Activated T-helper 1 cell treated with anti-CD3 and anti-CD28 coated beads, Interleukin-12 subunit alpha, Interleukin-12 subunit beta, Interleukin-2, Interleukin-4 antibody, amounts not matched to agents 30 ng/mL and 10 ng/mL and 1 ng/mL, durations not matched to agents 14 hours and 24 hours and 36 hours (primary cell): ENCODE data around the gene RGS17. TPM values are rescaled to one million over a fixed set of nuclear protein-coding genes. Genes with fewer than 3 reads are reported as not detected.

ENCODE experiments used
- DNase-seq: peaks from one replicate; pipeline ENCODE4 v3.0.0; 2021; ENCODE audit warnings: low spot score
- H3K27ac Mint-ChIP-seq: one replicate; pipeline ENCODE4 v1.8.0; 2021; ENCODE audit warnings: mild to moderate bottlenecking, mixed read lengths
- H3K27me3 Mint-ChIP-seq: one replicate; pipeline ENCODE4 v1.8.0; 2022; ENCODE audit warnings: mild to moderate bottlenecking, moderate library complexity, mixed read lengths; ENCODE audit not compliant: insufficient read depth
- H3K36me3 Mint-ChIP-seq: one replicate; pipeline ENCODE4 v1.8.0; 2021; ENCODE audit warnings: low read depth, mixed read lengths
- H3K4me1 Mint-ChIP-seq: one replicate; pipeline ENCODE4 v1.8.0; 2021; ENCODE audit warnings: low read depth, mixed read lengths
- H3K4me3 Mint-ChIP-seq: one replicate; pipeline ENCODE4 v1.8.0; 2021; ENCODE audit warnings: mild to moderate bottlenecking, moderate library complexity, mixed read lengths
- H3K9me3 Mint-ChIP-seq: one replicate; pipeline ENCODE4 v1.8.0; 2021; ENCODE audit warnings: mixed read lengths
- intact Hi-C: fragments of 100-400 bp; cut with micrococcal nuclease; formaldehyde crosslinking; loops from one replicate; pipeline ENCODE4 v1.15.1; 2024
- total RNA-seq: library from RNA; stranded (reverse); gene quantifications from 2 replicates; pipeline ENCODE4 v1.2.3, GENCODE V29; 2022

RGS17 gene
- total RNA-seq, 1 donor from 2014 or later, result not detected

GRCh38 chr6:153032255-153032882 lies 98.7 kb downstream of the RGS17 start:
- no peaks in the 10 kb centered on the region for H3K9me3 Mint-ChIP-seq

GRCh38 chr6:153031335-153031955 lies 99.6 kb downstream of the RGS17 start:
- no peak overlapping the region for H3K4me3 Mint-ChIP-seq
- H3K9me3 Mint-ChIP-seq, result no peaks in the 10 kb centered on the region
- no peak for DNase-seq
- intact Hi-C loops, result loop anchor here (2.0 kb wide), 1 partner anchor 281 kb away; no protein-coding TSS in a partner anchor
- no peak overlapping the region for H3K27ac Mint-ChIP-seq
- no peaks in the 10 kb centered on the region for H3K36me3 Mint-ChIP-seq
- H3K4me1 Mint-ChIP-seq, result no peaks in the 10 kb centered on the region
- peaks cover 32% of the 10 kb centered on the region for H3K27me3 Mint-ChIP-seq

More at GRCh38 chr6:153032255-153032882, 98.7 kb downstream of the RGS17 start:
- Mint-ChIP-seq H3K27ac (no peak overlapping the region), H3K4me3 (no peak overlapping the region), H3K4me1 (no peaks in the 10 kb centered on the region), H3K36me3 (no peaks in the 10 kb centered on the region), H3K27me3 (peaks cover 25% of the 10 kb centered on the region)
- DNase-seq, result no peak
- intact Hi-C loops, result no loop called here

- intact Hi-C loops, result no loop called here
- no peaks in the 10 kb centered on the region for H3K36me3 Mint-ChIP-seq
- H3K9me3 Mint-ChIP-seq, result no peaks in the 10 kb centered on the region
- no peak overlapping the region for H3K27ac Mint-ChIP-seq
- H3K4me1 Mint-ChIP-seq, result peaks cover 7% of the 10 kb centered on the region
- H3K27me3 Mint-ChIP-seq, result peaks cover 37% of the 10 kb centered on the region
- H3K4me3 Mint-ChIP-seq, result no peak overlapping the region
- DNase-seq, result no peak
These were observed 102.1 kb downstream of the RGS17 start for GRCh38 chr6:153028963-153029362.

- peaks cover 7% of the 10 kb centered on the region for H3K4me1 Mint-ChIP-seq
- no peaks in the 10 kb centered on the region for H3K9me3 Mint-ChIP-seq
- peaks cover 41% of the 10 kb centered on the region for H3K27me3 Mint-ChIP-seq
- no peak for DNase-seq
- no peak overlapping the region for H3K4me3 Mint-ChIP-seq
- intact Hi-C loops, result no loop called here
- peak overlapping the region; percentile 24 for H3K27ac Mint-ChIP-seq
- H3K36me3 Mint-ChIP-seq, result no peaks in the 10 kb centered on the region
These were observed 102.8 kb downstream of the RGS17 start for GRCh38 chr6:153028286-153028685.

GRCh38 chr6:153027480-153027879 lies 103.6 kb downstream of the RGS17 start:
- intact Hi-C loops, result no loop called here
- H3K4me1 Mint-ChIP-seq, result peaks cover 7% of the 10 kb centered on the region
- H3K27ac Mint-ChIP-seq, result no peak overlapping the region
- H3K36me3 Mint-ChIP-seq, result no peaks in the 10 kb centered on the region
- no peaks in the 10 kb centered on the region for H3K9me3 Mint-ChIP-seq
- DNase-seq, result no peak
- H3K4me3 Mint-ChIP-seq, result no peak overlapping the region
- H3K27me3 Mint-ChIP-seq, result peaks cover 45% of the 10 kb centered on the region

GRCh38 chr6:153024709-153025017 lies 106.4 kb downstream of the RGS17 start:
- H3K27ac Mint-ChIP-seq, result no peak overlapping the region
- peaks cover 7% of the 10 kb centered on the region for H3K4me1 Mint-ChIP-seq
- no peak for DNase-seq
- H3K4me3 Mint-ChIP-seq, result no peak overlapping the region
- peaks cover 41% of the 10 kb centered on the region for H3K27me3 Mint-ChIP-seq
- no peaks in the 10 kb centered on the region for H3K36me3 Mint-ChIP-seq
- intact Hi-C loops, result loop anchor here (1.0 to 2.0 kb wide), 4 partner anchors 21 to 160 kb away; no protein-coding TSS in a partner anchor
- H3K9me3 Mint-ChIP-seq, result no peaks in the 10 kb centered on the region

- Mint-ChIP-seq H3K4me1 (peaks cover 7% of the 10 kb centered on the region), H3K27ac (no peak overlapping the region), H3K27me3 (peaks cover 40% of the 10 kb centered on the region), H3K4me3 (no peak overlapping the region), H3K36me3 (no peaks in the 10 kb centered on the region), H3K9me3 (no peaks in the 10 kb centered on the region)
- intact Hi-C loops, result loop anchor here (1.0 to 2.0 kb wide), 4 partner anchors 21 to 160 kb away; no protein-coding TSS in a partner anchor
- peak; percentile 28 for DNase-seq
These were observed 106.9 kb downstream of the RGS17 start for GRCh38 chr6:153023977-153024708.

- DNase-seq, result no peak
- intact Hi-C loops, result no loop called here
- Mint-ChIP-seq H3K27ac (no peak overlapping the region), H3K9me3 (no peaks in the 10 kb centered on the region), H3K4me1 (no peaks in the 10 kb centered on the region), H3K36me3 (no peaks in the 10 kb centered on the region), H3K27me3 (peaks cover 24% of the 10 kb centered on the region), H3K4me3 (no peak overlapping the region)
These were observed 112.7 kb downstream of the RGS17 start for GRCh38 chr6:153018355-153018754.

- no peak overlapping the region for H3K27ac Mint-ChIP-seq
- no peaks in the 10 kb centered on the region for H3K36me3 Mint-ChIP-seq
- H3K4me1 Mint-ChIP-seq, result no peaks in the 10 kb centered on the region
- no peaks in the 10 kb centered on the region for H3K9me3 Mint-ChIP-seq
- peaks cover 20% of the 10 kb centered on the region for H3K27me3 Mint-ChIP-seq
- H3K4me3 Mint-ChIP-seq, result no peak overlapping the region
- DNase-seq, result no peak
- intact Hi-C loops, result no loop called here
These were observed 114.2 kb downstream of the RGS17 start for GRCh38 chr6:153016846-153017245.

GRCh38 chr6:153015094-153015640 lies 115.9 kb downstream of the RGS17 start:
- Mint-ChIP-seq H3K4me1 (no peaks in the 10 kb centered on the region), H3K36me3 (no peaks in the 10 kb centered on the region), H3K27ac (no peak overlapping the region), H3K27me3 (peaks cover 26% of the 10 kb centered on the region), H3K9me3 (no peaks in the 10 kb centered on the region), H3K4me3 (no peak overlapping the region)
- no peak for DNase-seq
- intact Hi-C loops, result no loop called here

- Mint-ChIP-seq H3K27ac (no peak overlapping the region), H3K4me3 (no peak overlapping the region), H3K4me1 (no peaks in the 10 kb centered on the region), H3K36me3 (no peaks in the 10 kb centered on the region), H3K9me3 (no peaks in the 10 kb centered on the region), H3K27me3 (peaks cover 32% of the 10 kb centered on the region)
- DNase-seq, result no peak
- intact Hi-C loops, result no loop called here
These were observed 117.6 kb downstream of the RGS17 start for GRCh38 chr6:153013438-153013837.

GRCh38 chr6:153012856-153013255 lies 118.2 kb downstream of the RGS17 start:
- intact Hi-C loops, result no loop called here
- no peak for DNase-seq
- H3K27me3 Mint-ChIP-seq, result peaks cover 32% of the 10 kb centered on the region
- H3K4me3 Mint-ChIP-seq, result no peak overlapping the region
- no peak overlapping the region for H3K27ac Mint-ChIP-seq
- H3K9me3 Mint-ChIP-seq, result no peaks in the 10 kb centered on the region
- no peaks in the 10 kb centered on the region for H3K4me1 Mint-ChIP-seq
- H3K36me3 Mint-ChIP-seq, result no peaks in the 10 kb centered on the region

GRCh38 chr6:153003366-153003690 lies 127.8 kb downstream of the RGS17 start:
- Mint-ChIP-seq H3K27ac (peak overlapping the region; percentile 91), H3K4me3 (peak overlapping the region; percentile 98), H3K27me3 (peaks cover 10% of the 10 kb centered on the region), H3K4me1 (peaks cover 51% of the 10 kb centered on the region), H3K9me3 (no peaks in the 10 kb centered on the region), H3K36me3 (peaks cover 28% of the 10 kb centered on the region)
- DNase-seq, result no peak
- intact Hi-C loops, result loop anchor here (1.0 kb wide), 1 partner anchor 21 kb away; no protein-coding TSS in a partner anchor
